Thyroid gland (tissue), 4 donors: ENCODE measurements around the gene SATB1. TPM values are rescaled to one million over a fixed set of nuclear protein-coding genes. Genes with fewer than 3 reads are reported as not detected.

Experiments
- DNase-seq, 2 donors: peaks; one replicate each; pipeline ENCODE4 v3.0.0-alpha.2; 2019
- H3K27ac ChIP-seq, 3 donors: fragments of 200-600 bp; sonication (generic); 1 replicate in 2 of 3; 2 replicates in 1 of 3; pipeline ENCODE4 v1.5.1; 2016 to 2019; ENCODE audit warnings: mild to moderate bottlenecking in 1 of 3, moderate library complexity in 1 of 3
- H3K27me3 ChIP-seq: fragments of 200-600 bp; sonication (generic); one replicate; pipeline ENCODE4 v1.5.1; 2019
- H3K36me3 ChIP-seq, 2 donors: fragments of 200-600 bp; sonication (generic); one replicate each; pipeline ENCODE4 v1.5.1; 2016 to 2019
- H3K4me1 ChIP-seq, 2 donors: fragments of 200-600 bp; sonication (generic); one replicate each; pipeline ENCODE4 v1.5.1; 2017 to 2019
- H3K4me3 ChIP-seq, 3 donors: fragments of 200-600 bp; sonication (generic); replicated peaks in 1 of 3; 1 replicate in 2 of 3; 2 replicates in 1 of 3; pipeline ENCODE4 v1.5.1; 2016; ENCODE audit warnings: mild to moderate bottlenecking in 1 of 3
- H3K9me3 ChIP-seq: fragments of 200-600 bp; sonication (generic); one replicate; pipeline ENCODE4 v1.5.1; 2017
- CTCF ChIP-seq, 6 experiments: fragments of 200-600 bp in 3 of 6; fragments of 450-650 bp in 3 of 6; sonication (generic) in 3 of 6; IDR thresholded peaks; one replicate each; pipeline ENCODE4 v1.5.1; 2016 to 2019; ENCODE audit warnings: antibody characterized with exemption in 6 of 6, mild to moderate bottlenecking in 2 of 6, inconsistent platforms in 1 of 6, moderate library complexity in 1 of 6
- POLR2A ChIP-seq, 2 donors: fragments of 450-650 bp; IDR thresholded peaks; one replicate each; pipeline ENCODE4 v1.6.1; 2017; ENCODE audit warnings: antibody characterized with exemption in 2 of 2, mild to moderate bottlenecking in 2 of 2, moderate library complexity in 1 of 2
- WGBS, 2 donors: methylation state at CpG; one replicate each; pipeline ENCODE4 v1.1.5; 2017; 5-methylcytosine and 5-hydroxymethylcytosine counted together
- intact Hi-C: fragments of 100-400 bp; cut with DNase I; formaldehyde crosslinking; loops from one replicate; pipeline ENCODE4 v1.15.1; 2023
- total RNA-seq, 4 donors: library from RNA; depleted of rRNA; stranded (reverse); fragments of >200 nt; gene quantifications; one replicate each; pipeline ENCODE4 v1.2.3, GENCODE V29; 2016

Gene SATB1
- total RNA-seq, 4 donors from 2014 or later, result 45.4 to 115 (median 64.4) TPM

GRCh38 chr3:18428991-18429745 lies 4.0 kb upstream of the SATB1 start:
- H3K9me3 ChIP-seq, result no peaks in the 10 kb centered on the region
- no peaks in the 10 kb centered on the region for H3K27me3 ChIP-seq
- intact Hi-C loops, result no loop called here
- no peaks in the 10 kb centered on the region for H3K4me1 ChIP-seq
- H3K4me3 ChIP-seq, result no peak overlapping the region
- H3K36me3 ChIP-seq, result no peaks in the 10 kb centered on the region
- TF ChIP-seq POLR2A (IDR thresholded peaks at IDR 0.05), result no peak
- no peak for TF ChIP-seq CTCF (IDR thresholded peaks at IDR 0.05)
- WGBS, 2 donors, result 76 to 85% methylated on average over 6 of the region's 6 CpGs
- no peak overlapping the region for H3K27ac ChIP-seq
- no peak for DNase-seq

- Histone ChIP-seq H3K36me3 (no peaks in the 10 kb centered on the region), H3K4me3 (no peak overlapping the region), H3K9me3 (no peaks in the 10 kb centered on the region), H3K27me3 (no peaks in the 10 kb centered on the region), H3K4me1 (peaks cover under 1 to 2% of the 10 kb centered on the region in 2 donors), H3K27ac (no peak overlapping the region)
- intact Hi-C loops, result no loop called here
- 70 to 77% methylated on average over 1 of the region's 1 CpG for WGBS, 2 donors
- TF ChIP-seq POLR2A (IDR thresholded peaks at IDR 0.05) (no peak), CTCF (IDR thresholded peaks at IDR 0.05) (no peak)
- DNase-seq, result no peak
Measured at GRCh38 chr3:18428036-18428435, 2.9 kb upstream of the SATB1 start.

GRCh38 chr3:18426597-18427193 lies 1.6 kb upstream of the SATB1 start:
- TF ChIP-seq CTCF (IDR thresholded peaks at IDR 0.05) (no peak), POLR2A (IDR thresholded peaks at IDR 0.05) (no peak)
- H3K4me1 ChIP-seq, result peaks cover 11% of the 10 kb centered on the region in 2 donors
- intact Hi-C loops, result no loop called here
- no peaks in the 10 kb centered on the region for H3K36me3 ChIP-seq
- H3K9me3 ChIP-seq, result no peaks in the 10 kb centered on the region
- peak overlapping the region; percentile 85 to 94 (median 88) for H3K27ac ChIP-seq
- peak; percentile 27 to 29 for DNase-seq
- no peaks in the 10 kb centered on the region for H3K27me3 ChIP-seq
- H3K4me3 ChIP-seq, result no peak overlapping the region
- WGBS, 2 donors, result 41 to 49% methylated on average over 3 of the region's 3 CpGs

- WGBS, 2 donors, result 1% methylated on average over 41 to 43 of the region's 47 CpGs
- intact Hi-C loops, result no loop called here
- TF ChIP-seq POLR2A (IDR thresholded peaks at IDR 0.05) (peak in 1 of 2 donors; percentile 82), CTCF (IDR thresholded peaks at IDR 0.05) (no peak)
- Histone ChIP-seq H3K4me1 (peaks cover 11% of the 10 kb centered on the region in 2 donors), H3K36me3 (no peaks in the 10 kb centered on the region), H3K27me3 (no peaks in the 10 kb centered on the region), H3K4me3 (peak overlapping the region in 2 of 3 donors; percentile 82 to 88), H3K27ac (peak overlapping the region; percentile 85 to 94 (median 88)), H3K9me3 (no peaks in the 10 kb centered on the region)
- DNase-seq, result peak; percentile 85 to 86
Measured at GRCh38 chr3:18425641-18426257, 610 bp upstream of the SATB1 start.
